SK-N-SH treated with all-trans-retinoic acid at 6 μM for 48 hours (cell line): ENCODE data around the gene ARL16.

ENCODE experiments used
- ARNTL ChIP-seq: fragments of 450-650 bp; formaldehyde crosslinking; IDR thresholded peaks from 2 replicates; pipeline ENCODE4 v1.5.0; 2020; ENCODE audit warnings: low read depth, mild to moderate bottlenecking, moderate library complexity, borderline replicate concordance
- ESRRG ChIP-seq: fragments of 250-450 bp; sonication (Bioruptor Pico); IDR thresholded peaks from 2 replicates; pipeline ENCODE4 v1.6.1; 2021; ENCODE audit warnings: mild to moderate bottlenecking
- ZNF70 ChIP-seq: fragments of 450-650 bp; formaldehyde crosslinking; IDR thresholded peaks from 2 replicates; pipeline ENCODE4 v1.5.0; 2020; ENCODE audit warnings: mild to moderate bottlenecking, moderate library complexity
- TF ChIP-seq, protein P1 (sequence below): fragments of 250-450 bp; sonication (Bioruptor Pico); IDR thresholded peaks from 2 replicates; pipeline ENCODE4 v1.8.0; 2020; ENCODE audit warnings: mild to moderate bottlenecking, moderate library complexity, borderline replicate concordance

DNA sequence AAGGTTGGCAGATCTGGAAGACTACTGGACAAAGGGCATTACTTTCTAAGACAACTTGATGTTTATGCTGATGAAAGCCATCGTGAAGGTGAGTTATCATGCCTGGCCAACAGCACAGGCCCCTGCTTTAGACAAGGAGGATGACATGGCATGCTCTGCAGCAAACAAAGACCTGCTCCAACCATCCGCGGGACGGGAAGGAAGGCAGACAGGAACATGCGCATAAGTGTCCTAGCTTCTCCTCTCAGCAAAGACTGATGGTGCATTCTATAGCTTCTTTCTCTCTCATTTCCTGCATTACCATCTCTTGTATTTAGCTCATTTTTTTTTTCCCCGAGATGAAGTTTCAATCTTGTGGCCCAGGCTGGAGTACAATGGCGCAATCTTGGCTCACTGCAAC, 52.1 kb downstream of the ARL16 start:
- TF ChIP-seq ARNTL (CRISPR knock-in tag) (no peak), ESRRG (CRISPR knock-in tag) (no peak), ZNF70 (CRISPR knock-in tag) (no peak)
- TF ChIP-seq, protein P1, sequence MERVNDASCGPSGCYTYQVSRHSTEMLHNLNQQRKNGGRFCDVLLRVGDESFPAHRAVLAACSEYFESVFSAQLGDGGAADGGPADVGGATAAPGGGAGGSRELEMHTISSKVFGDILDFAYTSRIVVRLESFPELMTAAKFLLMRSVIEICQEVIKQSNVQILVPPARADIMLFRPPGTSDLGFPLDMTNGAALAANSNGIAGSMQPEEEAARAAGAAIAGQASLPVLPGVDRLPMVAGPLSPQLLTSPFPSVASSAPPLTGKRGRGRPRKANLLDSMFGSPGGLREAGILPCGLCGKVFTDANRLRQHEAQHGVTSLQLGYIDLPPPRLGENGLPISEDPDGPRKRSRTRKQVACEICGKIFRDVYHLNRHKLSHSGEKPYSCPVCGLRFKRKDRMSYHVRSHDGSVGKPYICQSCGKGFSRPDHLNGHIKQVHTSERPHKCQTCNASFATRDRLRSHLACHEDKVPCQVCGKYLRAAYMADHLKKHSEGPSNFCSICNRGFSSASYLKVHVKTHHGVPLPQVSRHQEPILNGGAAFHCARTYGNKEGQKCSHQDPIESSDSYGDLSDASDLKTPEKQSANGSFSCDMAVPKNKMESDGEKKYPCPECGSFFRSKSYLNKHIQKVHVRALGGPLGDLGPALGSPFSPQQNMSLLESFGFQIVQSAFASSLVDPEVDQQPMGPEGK = no peak
